Spleen (tissue), 7 donors: ENCODE measurements around the gene ENPEP.

Source experiments
- POLR2AphosphoS5 ChIP-seq, 3 donors: sonication (generic); formaldehyde crosslinking; IDR thresholded peaks; one replicate each; pipeline ENCODE4 v1.5.1; 2017; ENCODE audit warnings: antibody characterized with exemption in 3 of 3
- TF ChIP-seq, protein P1 (sequence below), 11 experiments: fragments of 200-600 bp in 7 of 11; fragments of 450-650 bp in 4 of 11; sonication (generic) in 4 of 11; IDR thresholded peaks in 8 of 11; conservative IDR thresholded peaks in 3 of 11; 1 replicate in 7 of 11; 2 replicates in 4 of 11; pipeline versions ENCODE4 v1.4.0 to v1.8.0; 2016 to 2021; ENCODE audit warnings: antibody characterized with exemption in 11 of 11, inconsistent platforms in 4 of 11, mild to moderate bottlenecking in 1 of 11
- donor health status: DM: no; HTN: no; CAD: no; lungs with moderate emphysema.
- donor health status: DM: no; HTN: no; CAD: no.
- donor health status: DM: no; HTN: no; CAD: no.

DNA sequence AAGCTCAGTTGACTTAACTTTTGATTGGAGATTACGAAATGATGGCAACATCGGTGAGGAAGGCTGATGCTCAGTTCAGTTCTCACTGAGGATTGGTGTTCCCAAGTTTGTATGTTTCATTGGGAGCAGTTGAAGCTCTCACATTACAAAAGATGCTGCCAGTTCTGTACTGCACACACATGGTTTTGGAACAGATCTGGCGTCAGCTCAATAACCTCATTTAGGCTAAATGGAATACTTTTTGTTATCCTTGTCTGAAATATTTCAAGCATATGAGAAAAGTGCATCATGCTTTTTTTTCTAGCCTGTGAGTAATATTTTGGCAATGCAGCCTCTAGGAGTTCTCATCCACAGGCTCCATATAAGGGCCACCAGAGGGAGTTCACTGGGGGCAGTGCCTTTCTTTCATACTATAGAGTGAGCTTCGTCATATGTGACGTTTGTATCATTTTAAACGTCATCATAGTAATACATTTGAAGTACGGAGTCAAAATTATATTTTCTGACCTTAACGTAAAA, 4.1 kb downstream of the ENPEP start:
- TF ChIP-seq, protein P1, sequence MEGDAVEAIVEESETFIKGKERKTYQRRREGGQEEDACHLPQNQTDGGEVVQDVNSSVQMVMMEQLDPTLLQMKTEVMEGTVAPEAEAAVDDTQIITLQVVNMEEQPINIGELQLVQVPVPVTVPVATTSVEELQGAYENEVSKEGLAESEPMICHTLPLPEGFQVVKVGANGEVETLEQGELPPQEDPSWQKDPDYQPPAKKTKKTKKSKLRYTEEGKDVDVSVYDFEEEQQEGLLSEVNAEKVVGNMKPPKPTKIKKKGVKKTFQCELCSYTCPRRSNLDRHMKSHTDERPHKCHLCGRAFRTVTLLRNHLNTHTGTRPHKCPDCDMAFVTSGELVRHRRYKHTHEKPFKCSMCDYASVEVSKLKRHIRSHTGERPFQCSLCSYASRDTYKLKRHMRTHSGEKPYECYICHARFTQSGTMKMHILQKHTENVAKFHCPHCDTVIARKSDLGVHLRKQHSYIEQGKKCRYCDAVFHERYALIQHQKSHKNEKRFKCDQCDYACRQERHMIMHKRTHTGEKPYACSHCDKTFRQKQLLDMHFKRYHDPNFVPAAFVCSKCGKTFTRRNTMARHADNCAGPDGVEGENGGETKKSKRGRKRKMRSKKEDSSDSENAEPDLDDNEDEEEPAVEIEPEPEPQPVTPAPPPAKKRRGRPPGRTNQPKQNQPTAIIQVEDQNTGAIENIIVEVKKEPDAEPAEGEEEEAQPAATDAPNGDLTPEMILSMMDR (IDR thresholded peaks at IDR 0.05 in 8 of 11, conservative IDR thresholded peaks at IDR 0.05 in 3 of 11), result no peak
- no peak for TF ChIP-seq POLR2AphosphoS5 (IDR thresholded peaks at IDR 0.05)
